Stomach (tissue), 9 donors: ENCODE measurements around the gene STON2. TPM values are rescaled to one million over a fixed set of nuclear protein-coding genes. Genes with fewer than 3 reads are reported as not detected.

Source experiments
- DNase-seq, 2 donors: peaks; one replicate each; pipeline versions ENCODE4 v3.0.0 to v3.0.0-alpha.2; 2013 to 2019
- H3K27ac ChIP-seq, 5 donors: fragments of 200-600 bp in 4 of 5; sonication (generic) in 4 of 5; one replicate each; pipeline ENCODE4 v1.5.1; 2013 to 2019; ENCODE audit warnings: mild to moderate bottlenecking in 1 of 5, moderate library complexity in 1 of 5
- H3K27me3 ChIP-seq, 3 donors: fragments of 200-600 bp; sonication (generic); one replicate each; pipeline ENCODE4 v1.5.1; 2017 to 2019; ENCODE audit warnings: mixed run types in 1 of 3
- H3K36me3 ChIP-seq, 4 donors: fragments of 200-600 bp; sonication (generic); 1 replicate in 3 of 4; 2 replicates in 1 of 4; pipeline ENCODE4 v1.5.1; 2016 to 2019
- H3K4me1 ChIP-seq, 4 donors: fragments of 200-600 bp; sonication (generic); one replicate each; pipeline ENCODE4 v1.5.1; 2016 to 2019
- H3K4me3 ChIP-seq, 4 donors: fragments of 200-600 bp; sonication (generic) in 3 of 4; one replicate each; pipeline ENCODE4 v1.5.1; 2016 to 2019; ENCODE audit warnings: mild to moderate bottlenecking in 1 of 4
- H3K9me3 ChIP-seq, 4 donors: fragments of 200-600 bp; sonication (generic); one replicate each; pipeline ENCODE4 v1.5.1; 2016 to 2019
- EP300 ChIP-seq: sonication (generic); formaldehyde crosslinking; IDR thresholded peaks from one replicate; pipeline ENCODE4 v1.6.1; 2017; ENCODE audit warnings: antibody characterized with exemption
- POLR2A ChIP-seq, 4 donors: fragments of 450-650 bp; IDR thresholded peaks; one replicate each; pipeline ENCODE4 v1.6.1; 2016; ENCODE audit warnings: antibody characterized with exemption in 4 of 4, control low read depth in 2 of 4, mild to moderate bottlenecking in 1 of 4, moderate library complexity in 1 of 4
- POLR2AphosphoS5 ChIP-seq, 3 donors: sonication (generic); formaldehyde crosslinking; IDR thresholded peaks; one replicate each; pipeline ENCODE4 v1.6.1; 2016; ENCODE audit warnings: antibody characterized with exemption in 3 of 3
- WGBS, 5 donors: extraction: QIAGEN DNeasy Blood & Tissue Kit in 3 of 5; methylation state at CpG; one replicate each; pipeline versions ENCODE4 v1.1.5 to v1.1.7; 2013 to 2018; 5-methylcytosine and 5-hydroxymethylcytosine counted together
- intact Hi-C: fragments of 100-400 bp; cut with DNase I; formaldehyde crosslinking; loops from one replicate; pipeline ENCODE4 v1.15.1; 2023; ENCODE audit warnings: low total_unique reads
- polyA plus RNA-seq, 3 donors: library from polyadenylated mRNA; stranded (reverse); fragments of 200-250 nt; gene quantifications; one replicate each; pipeline ENCODE4 v1.2.3, GENCODE V29; 2013
- total RNA-seq, 5 donors: library from RNA; depleted of rRNA; stranded (reverse); fragments of >200 nt; gene quantifications; one replicate each; pipeline versions ENCODE4 v1.1.0 to v1.2.3, GENCODE V29; 2014 to 2016
- TF ChIP-seq, protein P1 (sequence below), 7 experiments: fragments of 450-650 bp in 4 of 7; fragments of 200-600 bp in 3 of 7; sonication (generic) in 3 of 7; IDR thresholded peaks; one replicate each; pipeline ENCODE4 v1.5.1; 2016 to 2019; ENCODE audit warnings: antibody characterized with exemption in 7 of 7, control low read depth in 2 of 7, mild to moderate bottlenecking in 1 of 7
- donor health status: healthy with polysubstance abuse.
- donor health status: Bipolar disorder and iron deficiency.
- donor health status: healthy.

The STON2 gene
- total and polyA plus RNA-seq, 8 donors, result 1.4 to 50.2 (median 8.3) TPM

- H3K36me3 ChIP-seq, result no peaks in the 10 kb centered on the region
- peaks cover 0 to 3% (median 0%) of the 10 kb centered on the region in 4 donors for H3K4me1 ChIP-seq
- H3K27me3 ChIP-seq, result peaks cover 0 to 4% (median 0%) of the 10 kb centered on the region in 3 donors
- WGBS, 5 donors, result 58 to 79% (median 67%) methylated on average over 2 of the region's 2 CpGs
- no peak for TF ChIP-seq POLR2AphosphoS5 (IDR thresholded peaks at IDR 0.05)
- TF ChIP-seq POLR2A (IDR thresholded peaks at IDR 0.05), result no peak
- TF ChIP-seq EP300, result no peak
- TF ChIP-seq, protein P1, sequence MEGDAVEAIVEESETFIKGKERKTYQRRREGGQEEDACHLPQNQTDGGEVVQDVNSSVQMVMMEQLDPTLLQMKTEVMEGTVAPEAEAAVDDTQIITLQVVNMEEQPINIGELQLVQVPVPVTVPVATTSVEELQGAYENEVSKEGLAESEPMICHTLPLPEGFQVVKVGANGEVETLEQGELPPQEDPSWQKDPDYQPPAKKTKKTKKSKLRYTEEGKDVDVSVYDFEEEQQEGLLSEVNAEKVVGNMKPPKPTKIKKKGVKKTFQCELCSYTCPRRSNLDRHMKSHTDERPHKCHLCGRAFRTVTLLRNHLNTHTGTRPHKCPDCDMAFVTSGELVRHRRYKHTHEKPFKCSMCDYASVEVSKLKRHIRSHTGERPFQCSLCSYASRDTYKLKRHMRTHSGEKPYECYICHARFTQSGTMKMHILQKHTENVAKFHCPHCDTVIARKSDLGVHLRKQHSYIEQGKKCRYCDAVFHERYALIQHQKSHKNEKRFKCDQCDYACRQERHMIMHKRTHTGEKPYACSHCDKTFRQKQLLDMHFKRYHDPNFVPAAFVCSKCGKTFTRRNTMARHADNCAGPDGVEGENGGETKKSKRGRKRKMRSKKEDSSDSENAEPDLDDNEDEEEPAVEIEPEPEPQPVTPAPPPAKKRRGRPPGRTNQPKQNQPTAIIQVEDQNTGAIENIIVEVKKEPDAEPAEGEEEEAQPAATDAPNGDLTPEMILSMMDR (IDR thresholded peaks at IDR 0.05), result no peak
- no peak for DNase-seq
- H3K27ac ChIP-seq, result no peak overlapping the region
- H3K9me3 ChIP-seq, result no peaks in the 10 kb centered on the region
- H3K4me3 ChIP-seq, result no peak overlapping the region
- intact Hi-C loops, result no loop called here
These were observed 73.7 kb downstream of the STON2 start for GRCh38 chr14:81326451-81326850.

DNA sequence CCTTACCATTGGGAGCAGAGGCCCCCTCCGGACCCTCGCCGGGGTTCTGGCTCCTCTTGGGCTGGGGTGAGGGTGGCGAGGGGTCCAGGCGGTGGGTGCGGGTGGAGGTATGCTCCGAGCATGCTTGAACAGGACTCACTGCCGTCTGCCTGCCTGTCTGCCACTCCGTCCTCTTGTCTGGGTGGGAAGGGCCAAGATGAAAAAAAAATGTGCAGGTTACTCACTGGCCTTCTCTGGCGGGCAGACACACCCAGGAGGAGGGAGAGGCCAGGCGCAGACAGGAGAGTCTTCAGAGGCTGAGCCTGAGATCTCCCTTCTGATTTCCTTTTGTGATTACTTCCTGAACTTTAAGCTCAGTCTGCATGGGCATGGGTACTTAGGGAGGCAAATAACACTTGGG lies 76.1 kb downstream of the STON2 start:
- DNase-seq, result peak; percentile 59 to 82
- intact Hi-C loops, result no loop called here
- Histone ChIP-seq H3K36me3 (no peaks in the 10 kb centered on the region), H3K4me1 (peaks cover 0 to 3% (median 0%) of the 10 kb centered on the region in 4 donors), H3K9me3 (no peaks in the 10 kb centered on the region), H3K4me3 (peak overlapping the region; percentile 11 to 34 (median 26)), H3K27ac (peak overlapping the region in 3 of 5 donors; percentile 12 to 55 (median 47)), H3K27me3 (peaks cover 0 to 4% (median 0%) of the 10 kb centered on the region in 3 donors)
- 15 to 33% (median 28%) methylated on average over 10 to 11 of the region's 11 CpGs for WGBS, 5 donors
- no peak for TF ChIP-seq EP300
- TF ChIP-seq, protein P1 (IDR thresholded peaks at IDR 0.05), result no peak
- no peak for TF ChIP-seq POLR2A (IDR thresholded peaks at IDR 0.05)
- peak in 1 of 3 donors; percentile 58 for TF ChIP-seq POLR2AphosphoS5 (IDR thresholded peaks at IDR 0.05)

DNA sequence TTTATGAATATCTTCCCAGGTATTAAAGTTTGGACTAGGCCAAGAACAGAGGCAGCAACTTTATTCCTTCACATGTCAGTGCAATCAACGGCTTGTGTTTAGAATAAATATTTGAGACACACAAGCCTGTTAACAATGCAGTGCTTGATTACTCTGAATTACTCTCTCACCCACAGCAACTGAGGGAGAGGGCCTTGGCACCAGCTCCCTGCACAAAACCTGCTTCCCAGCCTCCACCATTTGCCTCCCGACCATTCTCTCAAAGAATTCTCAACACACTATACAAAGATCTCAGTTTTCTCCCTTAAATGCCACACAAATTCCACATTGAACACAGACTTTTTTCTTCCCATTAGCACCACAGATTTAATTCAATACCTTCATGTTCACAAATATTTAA lies 77.0 kb downstream of the STON2 start:
- DNase-seq, result peak in 1 of 2 donors; percentile 47
- intact Hi-C loops, result no loop called here
- peaks cover 0 to 3% (median 0%) of the 10 kb centered on the region in 4 donors for H3K4me1 ChIP-seq
- H3K9me3 ChIP-seq, result no peaks in the 10 kb centered on the region
- H3K27me3 ChIP-seq, result peaks cover 0 to 4% (median 0%) of the 10 kb centered on the region in 3 donors
- H3K27ac ChIP-seq, result peak overlapping the region in 1 of 5 donors; percentile 12
- TF ChIP-seq EP300 (no peak), POLR2A (IDR thresholded peaks at IDR 0.05) (no peak), POLR2AphosphoS5 (IDR thresholded peaks at IDR 0.05) (no peak)
- TF ChIP-seq, protein P1 (IDR thresholded peaks at IDR 0.05), result no peak
- no peaks in the 10 kb centered on the region for H3K36me3 ChIP-seq
- H3K4me3 ChIP-seq, result peak overlapping the region in 1 of 4 donors; percentile 29
- 23 to 38% (median 29%) methylated on average over 2 of the region's 2 CpGs for WGBS, 5 donors

DNA sequence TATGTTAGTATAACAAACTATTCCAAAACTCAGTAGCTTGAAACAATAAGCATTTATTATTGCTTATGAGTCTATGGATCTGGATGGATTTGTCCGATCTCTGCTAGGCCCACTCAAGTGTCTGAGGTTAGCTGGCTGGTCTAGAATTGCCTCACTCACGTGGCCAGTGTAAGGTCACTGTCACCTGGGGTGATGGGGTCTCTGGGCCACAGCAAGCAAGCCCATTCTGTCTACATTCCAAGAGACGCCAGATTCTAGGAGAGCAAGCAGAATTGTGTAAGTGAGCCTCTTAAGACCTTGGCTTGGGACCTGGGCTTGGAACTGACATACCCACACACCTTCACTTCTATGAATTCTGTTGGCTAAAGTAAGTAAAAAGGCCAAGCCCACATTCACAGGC lies 80.2 kb downstream of the STON2 start:
- Histone ChIP-seq H3K36me3 (no peaks in the 10 kb centered on the region), H3K4me3 (no peak overlapping the region), H3K27me3 (peaks cover 0 to 4% (median 0%) of the 10 kb centered on the region in 3 donors), H3K9me3 (no peaks in the 10 kb centered on the region), H3K4me1 (peaks cover 0 to 3% (median 0%) of the 10 kb centered on the region in 4 donors), H3K27ac (no peak overlapping the region)
- intact Hi-C loops, result no loop called here
- WGBS, 5 donors, result 85 to 94% (median 93%) methylated on average over 3 of the region's 3 CpGs
- TF ChIP-seq, protein P1 (IDR thresholded peaks at IDR 0.05), result no peak
- no peak for TF ChIP-seq EP300
- no peak for TF ChIP-seq POLR2A (IDR thresholded peaks at IDR 0.05)
- TF ChIP-seq POLR2AphosphoS5 (IDR thresholded peaks at IDR 0.05), result no peak
- DNase-seq, result no peak
